Calu3 (cell line): ENCODE measurements around the gene C10orf90. TPM values are rescaled to one million over a fixed set of nuclear protein-coding genes. Genes with fewer than 3 reads are reported as not detected.

ENCODE experiments used
- Bru-seq: library from RNA; stranded (reverse); fragments of 400-500 nt; gene quantifications from one replicate; lab custom pipeline; 2021; lab: Mats Ljungman, UMichigan
- BruChase-seq, 2 experiments: library from RNA; stranded (reverse); fragments of 400-500 nt; gene quantifications; one replicate each; lab custom pipeline; 2021; lab: Mats Ljungman, UMichigan
- BruUV-seq: library from RNA; stranded (reverse); fragments of 400-500 nt; replicated peaks from 2 replicates; lab custom pipeline; 2021; lab: Mats Ljungman, UMichigan
- CTCF ChIA-PET: fragments of 300-600 bp; sonication (Branson Sonifier 250); formaldehyde crosslinking; loops from one replicate; lab custom pipeline; 2022; ENCODE audit warnings: antibody characterized with exemption; lab: Charles Lee
- DNase-seq: peaks from one replicate; pipeline ENCODE4 v3.0.0; 2022
- H3K27ac Mint-ChIP-seq: one replicate; pipeline ENCODE4 v1.8.0; 2022; ENCODE audit warnings: mixed read lengths; ENCODE audit not compliant: unreplicated experiment
- H3K27me3 Mint-ChIP-seq: one replicate; pipeline ENCODE4 v1.8.0; 2022; ENCODE audit warnings: mixed read lengths; ENCODE audit not compliant: unreplicated experiment
- H3K36me3 Mint-ChIP-seq: one replicate; pipeline ENCODE4 v1.8.0; 2022; ENCODE audit warnings: mild to moderate bottlenecking, moderate library complexity, mixed read lengths; ENCODE audit not compliant: insufficient read depth, unreplicated experiment
- H3K4me1 Mint-ChIP-seq: one replicate; pipeline ENCODE4 v1.8.0; 2022; ENCODE audit warnings: mild to moderate bottlenecking, low read depth, mixed read lengths; ENCODE audit not compliant: unreplicated experiment
- H3K4me3 Mint-ChIP-seq: one replicate; pipeline ENCODE4 v1.8.0; 2022; ENCODE audit warnings: mild to moderate bottlenecking, low read depth, moderate library complexity, mixed read lengths; ENCODE audit not compliant: unreplicated experiment
- H3K9me3 Mint-ChIP-seq: one replicate; pipeline ENCODE4 v1.8.0; 2022; ENCODE audit warnings: low read depth, mixed read lengths; ENCODE audit not compliant: unreplicated experiment
- intact Hi-C: fragments of 100-400 bp; cut with micrococcal nuclease; formaldehyde crosslinking; loops from one replicate; pipeline ENCODE4 v1.10.0; 2022; ENCODE audit not compliant: unreplicated experiment
- long read RNA-seq: library from polyadenylated mRNA; stranded (forward); transcript quantifications from one replicate; pipeline ENCODE4 v2.0.0, GENCODE V29; 2022
- total RNA-seq: library from RNA; stranded (reverse); gene quantifications from 2 replicates; pipeline ENCODE4 v1.2.3, GENCODE V29; 2022
- TF ChIP-seq, protein P1 (sequence below): fragments of 200-600 bp; IDR thresholded peaks from one replicate; pipeline ENCODE4 v1.8.0; 2022; ENCODE audit warnings: antibody characterized with exemption; ENCODE audit not compliant: unreplicated experiment

C10orf90 gene, protein sequence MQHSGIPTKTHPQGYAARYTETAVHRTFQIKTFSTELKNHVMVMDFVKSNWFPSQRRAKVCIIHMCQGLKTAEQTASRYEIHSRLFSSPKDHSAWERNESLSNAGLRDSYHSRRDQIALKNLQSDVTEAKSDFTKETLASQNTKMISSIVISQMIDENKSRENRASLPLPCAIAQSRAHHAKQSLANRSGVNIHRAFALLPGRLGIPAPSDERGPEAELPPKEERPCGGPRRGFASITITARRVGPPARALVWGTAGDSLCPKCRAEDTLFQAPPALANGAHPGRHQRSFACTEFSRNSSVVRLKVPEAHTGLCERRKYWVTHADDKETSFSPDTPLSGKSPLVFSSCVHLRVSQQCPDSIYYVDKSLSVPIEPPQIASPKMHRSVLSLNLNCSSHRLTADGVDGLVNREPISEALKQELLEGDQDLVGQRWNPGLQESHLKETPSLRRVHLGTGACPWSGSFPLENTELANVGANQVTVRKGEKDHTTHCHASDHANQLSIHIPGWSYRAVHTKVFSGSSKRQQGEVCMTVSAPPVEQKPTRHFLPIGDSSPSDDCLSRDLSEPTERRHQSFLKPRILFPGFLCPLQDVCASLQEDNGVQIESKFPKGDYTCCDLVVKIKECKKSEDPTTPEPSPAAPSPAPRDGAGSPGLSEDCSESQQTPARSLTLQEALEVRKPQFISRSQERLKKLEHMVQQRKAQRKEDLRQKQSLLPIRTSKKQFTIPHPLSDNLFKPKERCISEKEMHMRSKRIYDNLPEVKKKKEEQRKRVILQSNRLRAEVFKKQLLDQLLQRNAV
- not detected in 2 replicates for total RNA-seq
- not detected for Bru-seq, nascent RNA
- not detected for BruChase-seq, experiment 1, labeled RNA remaining after a 6-hour chase
- BruChase-seq, experiment 2, labeled RNA remaining after a 2-hour chase, result not detected
- long read RNA-seq, result 0 reads

- no peaks in the 10 kb centered on the region for H3K4me1 Mint-ChIP-seq
- no TSS peak for BruUV-seq
- TF ChIP-seq, protein P1, sequence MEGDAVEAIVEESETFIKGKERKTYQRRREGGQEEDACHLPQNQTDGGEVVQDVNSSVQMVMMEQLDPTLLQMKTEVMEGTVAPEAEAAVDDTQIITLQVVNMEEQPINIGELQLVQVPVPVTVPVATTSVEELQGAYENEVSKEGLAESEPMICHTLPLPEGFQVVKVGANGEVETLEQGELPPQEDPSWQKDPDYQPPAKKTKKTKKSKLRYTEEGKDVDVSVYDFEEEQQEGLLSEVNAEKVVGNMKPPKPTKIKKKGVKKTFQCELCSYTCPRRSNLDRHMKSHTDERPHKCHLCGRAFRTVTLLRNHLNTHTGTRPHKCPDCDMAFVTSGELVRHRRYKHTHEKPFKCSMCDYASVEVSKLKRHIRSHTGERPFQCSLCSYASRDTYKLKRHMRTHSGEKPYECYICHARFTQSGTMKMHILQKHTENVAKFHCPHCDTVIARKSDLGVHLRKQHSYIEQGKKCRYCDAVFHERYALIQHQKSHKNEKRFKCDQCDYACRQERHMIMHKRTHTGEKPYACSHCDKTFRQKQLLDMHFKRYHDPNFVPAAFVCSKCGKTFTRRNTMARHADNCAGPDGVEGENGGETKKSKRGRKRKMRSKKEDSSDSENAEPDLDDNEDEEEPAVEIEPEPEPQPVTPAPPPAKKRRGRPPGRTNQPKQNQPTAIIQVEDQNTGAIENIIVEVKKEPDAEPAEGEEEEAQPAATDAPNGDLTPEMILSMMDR, result no peak
- H3K27me3 Mint-ChIP-seq, result peaks cover 8% of the 10 kb centered on the region
- no peak within 1 kb of the TSS for H3K27ac Mint-ChIP-seq
- intact Hi-C loops, result no loop called here
- no peaks in the 10 kb centered on the region for H3K36me3 Mint-ChIP-seq
- DNase-seq, result no peak
- H3K9me3 Mint-ChIP-seq, result no peaks in the 10 kb centered on the region
- no peak within 1 kb of the TSS for H3K4me3 Mint-ChIP-seq
- CTCF ChIA-PET, result no interaction called here
Observed at GRCh38 chr10:126670056-126670894, at the start of gene C10orf90. Gene C10orf90 (minus strand): TSS chr10:126670693. CDS start chr10:126670480, 213 bp downstream.

GRCh38 chr10:126716366-126716765 lies 45.9 kb upstream of the C10orf90 start:
- TF ChIP-seq, protein P1, result no peak
- H3K27ac Mint-ChIP-seq, result no peak overlapping the region
- no peak for DNase-seq
- CTCF ChIA-PET, result no interaction called here
- no TSS peak for BruUV-seq
- no peak overlapping the region for H3K4me3 Mint-ChIP-seq
- H3K36me3 Mint-ChIP-seq, result no peaks in the 10 kb centered on the region
- H3K9me3 Mint-ChIP-seq, result no peaks in the 10 kb centered on the region
- peaks cover 15% of the 10 kb centered on the region for H3K27me3 Mint-ChIP-seq
- intact Hi-C loops, result no loop called here
- no peaks in the 10 kb centered on the region for H3K4me1 Mint-ChIP-seq

- peaks cover 7% of the 10 kb centered on the region for H3K9me3 Mint-ChIP-seq
- TF ChIP-seq, protein P1, result no peak
- H3K4me1 Mint-ChIP-seq, result no peaks in the 10 kb centered on the region
- H3K4me3 Mint-ChIP-seq, result no peak overlapping the region
- peaks cover 14% of the 10 kb centered on the region for H3K27me3 Mint-ChIP-seq
- H3K27ac Mint-ChIP-seq, result no peak overlapping the region
- H3K36me3 Mint-ChIP-seq, result no peaks in the 10 kb centered on the region
- CTCF ChIA-PET, result no interaction called here
- no TSS peak for BruUV-seq
- intact Hi-C loops, result no loop called here
- DNase-seq, result no peak
Observed at GRCh38 chr10:126713594-126713993, 43.1 kb upstream of the C10orf90 start.

GRCh38 chr10:126712681-126713080 lies 42.2 kb upstream of the C10orf90 start:
- TF ChIP-seq, protein P1, result no peak
- no peak overlapping the region for H3K27ac Mint-ChIP-seq
- peaks cover 5% of the 10 kb centered on the region for H3K27me3 Mint-ChIP-seq
- intact Hi-C loops, result no loop called here
- DNase-seq, result no peak
- CTCF ChIA-PET, result no interaction called here
- H3K9me3 Mint-ChIP-seq, result peaks cover 9% of the 10 kb centered on the region
- no peaks in the 10 kb centered on the region for H3K36me3 Mint-ChIP-seq
- BruUV-seq, result no TSS peak
- no peaks in the 10 kb centered on the region for H3K4me1 Mint-ChIP-seq
- no peak overlapping the region for H3K4me3 Mint-ChIP-seq
